Spleen (tissue), 11 donors: ENCODE data around the gene EVA1C. TPM values are rescaled to one million over a fixed set of nuclear protein-coding genes. Genes with fewer than 3 reads are reported as not detected.
"Not testable (repeated sequence)": the region's sequence is repeated elsewhere in the genome, so short reads cannot be mapped to it uniquely, and the experiment has no call there.

Source experiments
- DNase-seq: peaks from one replicate; pipeline ENCODE4 v3.0.0-alpha.2; 2020
- H3K27ac ChIP-seq, 8 donors: fragments of 200-600 bp; sonication (generic) in 7 of 8; 1 replicate in 4 of 8; 2 replicates in 4 of 8; pipeline versions ENCODE4 v1.5.0 to v1.8.0; 2016 to 2021; ENCODE audit warnings: inconsistent platforms in 4 of 8, mild to moderate bottlenecking in 4 of 8, moderate library complexity in 1 of 8
- H3K27me3 ChIP-seq, 7 donors: fragments of 200-600 bp; sonication (generic) in 6 of 7; replicated peaks in 1 of 7; 1 replicate in 4 of 7; 2 replicates in 3 of 7; pipeline versions ENCODE4 v1.5.0 to v1.8.0; 2016 to 2021; ENCODE audit warnings: inconsistent platforms in 3 of 7, mild to moderate bottlenecking in 1 of 7
- H3K36me3 ChIP-seq, 6 donors: fragments of 200-600 bp; sonication (generic) in 5 of 6; 1 replicate in 4 of 6; 2 replicates in 2 of 6; pipeline versions ENCODE4 v1.5.0 to v1.8.0; 2016 to 2021; ENCODE audit warnings: inconsistent platforms in 2 of 6
- H3K4me1 ChIP-seq, 6 donors: fragments of 200-600 bp; sonication (generic) in 5 of 6; 1 replicate in 3 of 6; 2 replicates in 3 of 6; pipeline versions ENCODE4 v1.5.0 to v1.8.0; 2016 to 2021; ENCODE audit warnings: inconsistent platforms in 3 of 6
- H3K4me3 ChIP-seq, 8 donors: fragments of 200-600 bp; sonication (generic) in 7 of 8; 1 replicate in 4 of 8; 2 replicates in 4 of 8; pipeline versions ENCODE4 v1.5.0 to v1.8.0; 2016 to 2021; ENCODE audit warnings: inconsistent platforms in 4 of 8, mild to moderate bottlenecking in 4 of 8, moderate library complexity in 2 of 8
- H3K9me3 ChIP-seq, 8 donors: fragments of 200-600 bp; sonication (generic) in 7 of 8; 1 replicate in 4 of 8; 2 replicates in 4 of 8; pipeline versions ENCODE4 v1.5.0 to v1.8.0; 2016 to 2021; ENCODE audit warnings: inconsistent platforms in 4 of 8
- POLR2A ChIP-seq, 3 donors: fragments of 450-650 bp; IDR thresholded peaks; one replicate each; pipeline ENCODE4 v1.5.1; 2017; ENCODE audit warnings: antibody characterized with exemption in 3 of 3, mild to moderate bottlenecking in 1 of 3
- POLR2AphosphoS5 ChIP-seq, 3 donors: sonication (generic); formaldehyde crosslinking; IDR thresholded peaks; one replicate each; pipeline ENCODE4 v1.5.1; 2017; ENCODE audit warnings: antibody characterized with exemption in 3 of 3
- WGBS, 5 donors: extraction: QIAGEN DNeasy Blood & Tissue Kit in 3 of 5; methylation state at CpG; one replicate each; pipeline versions ENCODE4 v1.1.5 to v1.1.7; 2013 to 2018; 5-methylcytosine and 5-hydroxymethylcytosine counted together
- intact Hi-C: fragments of 100-400 bp; cut with DNase I; formaldehyde crosslinking; loops from one replicate; pipeline ENCODE4 v1.15.0; 2023; ENCODE audit warnings: low total_unique reads
- polyA plus RNA-seq, 3 donors: library from polyadenylated mRNA; stranded (reverse); fragments of 200-250 nt; gene quantifications; one replicate each; pipeline ENCODE4 v1.2.1, GENCODE V29; 2013
- total RNA-seq, 7 donors: library from RNA; depleted of rRNA in 3 of 7; stranded (reverse); fragments of >200 nt in 3 of 7; fragmentation: NEBNext Ultra II Directional in 4 of 7; extraction: Animal tissue kit (Norgen Biotek cat#: 25700) in 4 of 7; gene quantifications; one replicate each; pipeline versions ENCODE4 v1.1.0 to v1.2.1, GENCODE V29; 2016 to 2021
- TF ChIP-seq, protein P1 (sequence below), 11 experiments: fragments of 200-600 bp in 7 of 11; fragments of 450-650 bp in 4 of 11; sonication (generic) in 4 of 11; IDR thresholded peaks in 8 of 11; conservative IDR thresholded peaks in 3 of 11; 1 replicate in 7 of 11; 2 replicates in 4 of 11; pipeline versions ENCODE4 v1.4.0 to v1.8.0; 2016 to 2021; ENCODE audit warnings: antibody characterized with exemption in 11 of 11, inconsistent platforms in 4 of 11, mild to moderate bottlenecking in 1 of 11
- donor health status: healthy with polysubstance abuse.
- donor health status: DM: no; HTN: no; CAD: no; lungs with moderate emphysema.
- donor health status: DM: no; HTN: no; CAD: no.
- donor health status: Bipolar disorder and iron deficiency.
- donor health status: healthy.
- donor health status: DM: no; HTN: no; CAD: no.
- donor health status: DM: yes; HTN: yes; CAD: no.

The EVA1C gene
- total and polyA plus RNA-seq, 10 donors: 11.9 to 39.4 (median 25.4) TPM

DNA sequence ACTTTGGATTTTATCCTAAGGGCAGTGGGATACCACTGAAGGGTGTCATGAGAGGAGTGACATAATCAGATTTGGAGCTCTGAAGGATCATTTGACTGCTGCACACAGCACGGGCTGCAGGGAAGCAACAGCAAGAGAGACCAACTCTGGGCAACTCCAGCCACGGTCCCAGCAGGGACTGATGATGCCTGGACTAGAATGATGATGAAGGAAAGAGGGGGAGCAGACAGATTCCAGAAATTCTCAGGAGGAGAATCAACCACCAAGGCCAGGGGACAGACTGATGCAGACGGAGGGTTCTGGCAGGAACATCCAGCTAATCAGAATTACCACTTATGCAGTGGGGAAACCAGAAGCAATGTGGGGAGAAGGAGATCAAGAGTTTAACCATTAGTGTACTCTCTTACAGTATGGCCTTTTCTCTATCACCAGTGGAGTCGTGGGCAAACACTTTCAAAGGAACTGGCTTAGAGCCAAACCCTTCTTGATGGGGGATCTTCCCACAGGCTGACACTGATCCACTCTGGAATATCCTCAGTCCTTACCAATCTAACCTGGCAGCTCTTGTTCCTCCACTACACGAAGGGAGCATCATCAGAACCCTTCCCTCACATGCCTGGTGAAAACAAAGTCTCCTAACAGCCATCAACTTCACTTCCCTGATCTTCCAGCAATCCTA, 23.0 kb upstream of the EVA1C start:
- no peaks in the 10 kb centered on the region for H3K9me3 ChIP-seq
- H3K27me3 ChIP-seq: no peaks in the 10 kb centered on the region
- peak; percentile 29 for DNase-seq
- H3K27ac ChIP-seq: no peak overlapping the region
- WGBS, 5 donors: 78 to 85% (median 82%) methylated on average over 5 of the region's 5 CpGs
- H3K4me1 ChIP-seq: peaks cover 17 to 68% (median 32%) of the 10 kb centered on the region in 6 donors
- TF ChIP-seq POLR2AphosphoS5 (IDR thresholded peaks at IDR 0.05): no peak
- TF ChIP-seq POLR2A (IDR thresholded peaks at IDR 0.05): no peak
- TF ChIP-seq, protein P1, sequence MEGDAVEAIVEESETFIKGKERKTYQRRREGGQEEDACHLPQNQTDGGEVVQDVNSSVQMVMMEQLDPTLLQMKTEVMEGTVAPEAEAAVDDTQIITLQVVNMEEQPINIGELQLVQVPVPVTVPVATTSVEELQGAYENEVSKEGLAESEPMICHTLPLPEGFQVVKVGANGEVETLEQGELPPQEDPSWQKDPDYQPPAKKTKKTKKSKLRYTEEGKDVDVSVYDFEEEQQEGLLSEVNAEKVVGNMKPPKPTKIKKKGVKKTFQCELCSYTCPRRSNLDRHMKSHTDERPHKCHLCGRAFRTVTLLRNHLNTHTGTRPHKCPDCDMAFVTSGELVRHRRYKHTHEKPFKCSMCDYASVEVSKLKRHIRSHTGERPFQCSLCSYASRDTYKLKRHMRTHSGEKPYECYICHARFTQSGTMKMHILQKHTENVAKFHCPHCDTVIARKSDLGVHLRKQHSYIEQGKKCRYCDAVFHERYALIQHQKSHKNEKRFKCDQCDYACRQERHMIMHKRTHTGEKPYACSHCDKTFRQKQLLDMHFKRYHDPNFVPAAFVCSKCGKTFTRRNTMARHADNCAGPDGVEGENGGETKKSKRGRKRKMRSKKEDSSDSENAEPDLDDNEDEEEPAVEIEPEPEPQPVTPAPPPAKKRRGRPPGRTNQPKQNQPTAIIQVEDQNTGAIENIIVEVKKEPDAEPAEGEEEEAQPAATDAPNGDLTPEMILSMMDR (IDR thresholded peaks at IDR 0.05 in 8 of 11, conservative IDR thresholded peaks at IDR 0.05 in 3 of 11): no peak
- H3K4me3 ChIP-seq: no peak overlapping the region
- H3K36me3 ChIP-seq: peaks cover 0 to 27% (median 4%) of the 10 kb centered on the region in 6 donors
- intact Hi-C loops: no loop called here

DNA sequence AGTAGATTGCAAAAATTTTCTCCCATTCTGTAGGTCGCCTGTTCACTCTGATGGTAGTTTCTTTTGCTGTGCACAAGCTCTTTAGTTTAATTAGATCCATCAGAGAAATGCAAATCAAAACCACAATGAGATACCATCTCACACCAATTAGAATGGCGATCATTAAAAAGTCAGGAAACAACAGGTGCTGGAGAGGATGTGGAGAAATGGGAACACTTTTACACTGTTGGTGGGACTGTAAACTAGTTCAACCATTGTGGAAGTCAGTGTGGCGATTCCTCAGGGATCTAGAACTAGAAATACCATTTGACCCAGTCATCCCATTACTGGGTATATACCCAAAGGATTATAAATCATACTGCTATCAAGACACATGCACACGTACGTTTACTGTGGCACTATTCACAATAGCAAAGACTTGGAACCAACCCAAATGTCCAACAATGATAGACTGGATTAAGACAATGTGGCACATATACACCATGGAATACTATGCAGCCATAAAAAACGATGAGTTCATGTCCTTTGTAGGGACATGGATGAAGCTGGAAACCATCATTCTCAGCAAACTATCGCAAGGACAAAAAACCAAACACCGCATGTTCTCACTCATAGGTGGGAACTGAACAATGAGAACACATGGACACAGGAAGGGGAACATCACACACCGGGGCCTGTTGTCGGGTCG, 21.8 kb upstream of the EVA1C start:
- 90 to 99% (median 91%) methylated on average over 8 to 11 of the region's 11 CpGs for WGBS, 5 donors
- H3K4me3 ChIP-seq, DNase-seq, H3K27me3 ChIP-seq, intact Hi-C loops, H3K27ac ChIP-seq, H3K9me3 ChIP-seq: not testable (repeated sequence)
- peaks cover 17 to 68% (median 32%) of the 10 kb centered on the region in 6 donors for H3K4me1 ChIP-seq
- H3K36me3 ChIP-seq: peaks cover 0 to 15% (median 0%) of the 10 kb centered on the region in 6 donors

DNA sequence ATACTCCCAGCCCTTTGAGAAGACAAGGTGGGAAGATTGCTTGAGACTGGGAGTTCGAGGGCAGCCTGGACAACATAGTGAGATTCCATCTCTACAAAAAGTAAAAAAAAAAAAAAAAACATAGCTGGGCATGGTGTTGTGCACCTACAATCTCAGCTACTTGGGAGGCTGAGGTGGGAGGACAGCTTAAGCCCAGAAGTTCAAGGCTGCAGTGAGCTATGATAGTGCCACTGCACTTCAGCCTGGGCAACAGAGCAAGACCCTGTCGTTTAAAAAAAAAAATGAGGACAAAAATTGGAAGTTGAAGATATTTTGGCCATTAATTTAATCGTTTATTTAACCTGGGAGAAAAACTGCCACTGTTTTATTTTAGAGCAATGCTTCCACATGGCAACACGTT, 20.8 kb upstream of the EVA1C start:
- intact Hi-C loops: no loop called here
- DNase-seq: no peak
- TF ChIP-seq, protein P1 (IDR thresholded peaks at IDR 0.05 in 8 of 11, conservative IDR thresholded peaks at IDR 0.05 in 3 of 11): no peak
- no peak for TF ChIP-seq POLR2AphosphoS5 (IDR thresholded peaks at IDR 0.05)
- no peak for TF ChIP-seq POLR2A (IDR thresholded peaks at IDR 0.05)
- Histone ChIP-seq H3K27me3 (peaks cover 0 to 3% (median 0%) of the 10 kb centered on the region in 7 donors), H3K4me1 (peaks cover 13 to 59% (median 30%) of the 10 kb centered on the region in 6 donors), H3K9me3 (no peaks in the 10 kb centered on the region), H3K4me3 (peak overlapping the region in 7 of 8 donors; percentile 91 to 100 (median 99)), H3K36me3 (peaks cover 0 to 15% (median 0%) of the 10 kb centered on the region in 6 donors), H3K27ac (no peak overlapping the region)
- 61 to 77% (median 72%) methylated on average over 4 of the region's 4 CpGs for WGBS, 5 donors

DNA sequence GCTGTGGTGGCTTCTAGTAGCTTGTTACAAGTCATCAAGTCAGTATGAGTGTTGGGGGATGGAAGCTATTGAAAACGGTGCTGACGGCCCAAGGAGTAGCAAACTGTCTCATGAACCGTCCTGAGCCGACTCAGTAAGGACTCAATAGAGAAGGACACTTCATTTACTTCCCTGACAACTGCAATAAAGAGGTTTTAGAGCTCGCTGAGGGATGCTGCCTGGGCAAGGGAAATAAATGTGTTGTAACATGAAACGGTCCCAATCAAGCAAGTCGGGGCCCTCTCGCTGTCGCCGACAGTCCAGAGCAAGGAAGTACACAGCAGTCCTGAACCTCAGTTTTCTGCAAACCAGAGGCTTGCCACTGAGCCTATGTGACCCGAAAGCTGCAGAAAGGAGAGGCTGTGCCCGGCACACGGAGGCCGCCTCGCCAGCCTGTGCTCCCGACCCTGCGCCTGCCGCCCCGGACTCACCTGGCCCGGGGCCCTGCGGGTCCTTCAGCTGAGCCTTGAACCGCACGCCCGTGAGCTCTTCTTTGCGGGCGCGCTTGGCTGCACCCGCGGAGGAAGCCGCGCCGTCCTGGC, 20.1 kb upstream of the EVA1C start:
- intact Hi-C loops: no loop called here
- WGBS, 5 donors: 0 to 2% (median 0%) methylated on average over 20 to 32 of the region's 32 CpGs

More for the DNA sequence above, 20.1 kb upstream of the EVA1C start:
- no peak for DNase-seq
- H3K4me3 ChIP-seq: peak overlapping the region; percentile 91 to 100 (median 100)
- H3K4me1 ChIP-seq: peaks cover 13 to 54% (median 27%) of the 10 kb centered on the region in 6 donors
- H3K9me3 ChIP-seq: no peaks in the 10 kb centered on the region
- TF ChIP-seq, protein P1 (IDR thresholded peaks at IDR 0.05 in 8 of 11, conservative IDR thresholded peaks at IDR 0.05 in 3 of 11): no peak
- no peak for TF ChIP-seq POLR2A (IDR thresholded peaks at IDR 0.05)
- no peak for TF ChIP-seq POLR2AphosphoS5 (IDR thresholded peaks at IDR 0.05)
- peaks cover 0 to 15% (median 0%) of the 10 kb centered on the region in 6 donors for H3K36me3 ChIP-seq
- H3K27me3 ChIP-seq: peaks cover 0 to 8% (median 0%) of the 10 kb centered on the region in 7 donors
- peak overlapping the region in 5 of 8 donors; percentile 88 to 93 (median 91) for H3K27ac ChIP-seq
